ENCODE results near the gene TCF3.

GRCh38 chr19:1658150-1659083 is 6.0 kb upstream of the TCF3 start:
- TF ChIP-seq, protein P1, sequence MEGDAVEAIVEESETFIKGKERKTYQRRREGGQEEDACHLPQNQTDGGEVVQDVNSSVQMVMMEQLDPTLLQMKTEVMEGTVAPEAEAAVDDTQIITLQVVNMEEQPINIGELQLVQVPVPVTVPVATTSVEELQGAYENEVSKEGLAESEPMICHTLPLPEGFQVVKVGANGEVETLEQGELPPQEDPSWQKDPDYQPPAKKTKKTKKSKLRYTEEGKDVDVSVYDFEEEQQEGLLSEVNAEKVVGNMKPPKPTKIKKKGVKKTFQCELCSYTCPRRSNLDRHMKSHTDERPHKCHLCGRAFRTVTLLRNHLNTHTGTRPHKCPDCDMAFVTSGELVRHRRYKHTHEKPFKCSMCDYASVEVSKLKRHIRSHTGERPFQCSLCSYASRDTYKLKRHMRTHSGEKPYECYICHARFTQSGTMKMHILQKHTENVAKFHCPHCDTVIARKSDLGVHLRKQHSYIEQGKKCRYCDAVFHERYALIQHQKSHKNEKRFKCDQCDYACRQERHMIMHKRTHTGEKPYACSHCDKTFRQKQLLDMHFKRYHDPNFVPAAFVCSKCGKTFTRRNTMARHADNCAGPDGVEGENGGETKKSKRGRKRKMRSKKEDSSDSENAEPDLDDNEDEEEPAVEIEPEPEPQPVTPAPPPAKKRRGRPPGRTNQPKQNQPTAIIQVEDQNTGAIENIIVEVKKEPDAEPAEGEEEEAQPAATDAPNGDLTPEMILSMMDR (IDR thresholded peaks at IDR 0.05; ENCODE audit: insufficient read depth, low read length, poor library complexity, severe bottlenecking) = no peak
- TF ChIP-seq EZH2phosphoT487 (conservative IDR thresholded peaks at IDR 0.05; ENCODE audit: low read length) = no peak
